Measurements from ENCODE around the gene CNTNAP3. TPM values are rescaled to one million over a fixed set of nuclear protein-coding genes. Genes with fewer than 3 reads are reported as not detected.
"Not testable (repeated sequence)": the region's sequence is repeated elsewhere in the genome, so short reads cannot be mapped to it uniquely, and the experiment has no call there.

Gene CNTNAP3
- total RNA-seq, 1 donor from 2014 or later: 14.7 TPM

GRCh38 chr9:39042352-39042803 is 245.6 kb downstream of the CNTNAP3 start:
- H3K36me3 ChIP-seq; H3K4me1 ChIP-seq; DNase-seq (ENCODE audit: extremely low spot score in 2 of 2); H3K9me3 ChIP-seq; intact Hi-C loops (cut with DNase I); H3K27ac ChIP-seq; H3K27me3 ChIP-seq; H3K4me3 ChIP-seq: not testable (repeated sequence)

GRCh38 chr9:39041774-39042173 is 246.2 kb downstream of the CNTNAP3 start:
- H3K27me3 ChIP-seq; H3K4me1 ChIP-seq; H3K9me3 ChIP-seq; H3K27ac ChIP-seq; intact Hi-C loops (cut with DNase I); H3K4me3 ChIP-seq; DNase-seq (ENCODE audit: extremely low spot score in 2 of 2); H3K36me3 ChIP-seq: not testable (repeated sequence)

- intact Hi-C loops (cut with DNase I); H3K9me3 ChIP-seq; H3K27me3 ChIP-seq; H3K4me3 ChIP-seq; H3K4me1 ChIP-seq; DNase-seq (ENCODE audit: extremely low spot score in 2 of 2); H3K36me3 ChIP-seq; H3K27ac ChIP-seq: not testable (repeated sequence)
These were observed 248.8 kb downstream of the CNTNAP3 start for GRCh38 chr9:39039148-39039547.

- H3K4me1 ChIP-seq; H3K27me3 ChIP-seq; H3K9me3 ChIP-seq; H3K27ac ChIP-seq; DNase-seq (ENCODE audit: extremely low spot score in 2 of 2); H3K4me3 ChIP-seq; intact Hi-C loops (cut with DNase I); H3K36me3 ChIP-seq: not testable (repeated sequence)
These were observed 249.7 kb downstream of the CNTNAP3 start for GRCh38 chr9:39038221-39038620.

- H3K4me1 ChIP-seq; H3K27me3 ChIP-seq; H3K4me3 ChIP-seq; intact Hi-C loops (cut with DNase I); H3K9me3 ChIP-seq; DNase-seq (ENCODE audit: extremely low spot score in 2 of 2); H3K36me3 ChIP-seq; H3K27ac ChIP-seq: not testable (repeated sequence)
These were observed 254.1 kb downstream of the CNTNAP3 start for GRCh38 chr9:39033849-39034248.

GRCh38 chr9:39030204-39031019 is 257.6 kb downstream of the CNTNAP3 start:
- H3K4me1 ChIP-seq; H3K27ac ChIP-seq; intact Hi-C loops (cut with DNase I): not testable (repeated sequence)

GRCh38 chr9:39028855-39029254 is 259.1 kb downstream of the CNTNAP3 start:
- H3K36me3 ChIP-seq; H3K27me3 ChIP-seq; H3K4me3 ChIP-seq; H3K9me3 ChIP-seq; intact Hi-C loops (cut with DNase I); DNase-seq (ENCODE audit: extremely low spot score in 2 of 2); H3K27ac ChIP-seq; H3K4me1 ChIP-seq: not testable (repeated sequence)

More at GRCh38 chr9:39030204-39031019, 257.6 kb downstream of the CNTNAP3 start:
- DNase-seq (ENCODE audit: extremely low spot score in 2 of 2); H3K36me3 ChIP-seq; H3K4me3 ChIP-seq; H3K9me3 ChIP-seq; H3K27me3 ChIP-seq: not testable (repeated sequence)

- DNase-seq (ENCODE audit: extremely low spot score in 2 of 2); intact Hi-C loops (cut with DNase I); H3K27ac ChIP-seq; H3K27me3 ChIP-seq; H3K9me3 ChIP-seq; H3K36me3 ChIP-seq; H3K4me1 ChIP-seq; H3K4me3 ChIP-seq: not testable (repeated sequence)
These were observed 259.8 kb downstream of the CNTNAP3 start for GRCh38 chr9:39028168-39028567.

- H3K36me3 ChIP-seq; H3K9me3 ChIP-seq; DNase-seq (ENCODE audit: extremely low spot score in 2 of 2); H3K27me3 ChIP-seq; H3K4me1 ChIP-seq; H3K4me3 ChIP-seq; intact Hi-C loops (cut with DNase I); H3K27ac ChIP-seq: not testable (repeated sequence)
These were observed 261.9 kb downstream of the CNTNAP3 start for GRCh38 chr9:39025911-39026588.

Small RNA genes lying within 50 kb of the gene (small RNA-seq; reads per million reads assigned to genes)
- not detected for gene RN7SL640P

Other genes starting within 250 kb of the CNTNAP3 start
- not detected for gene SPATA31A1, start 67.5 kb upstream of the CNTNAP3 start, total RNA-seq